ENCODE data around the gene RNF144A. TPM values are rescaled to one million over a fixed set of nuclear protein-coding genes. Genes with fewer than 3 reads are reported as not detected.

RNF144A gene
- polyA plus RNA-seq, 1 of the 3 experiments (the other 2 are of a cell fraction): 15.6 TPM

DNA sequence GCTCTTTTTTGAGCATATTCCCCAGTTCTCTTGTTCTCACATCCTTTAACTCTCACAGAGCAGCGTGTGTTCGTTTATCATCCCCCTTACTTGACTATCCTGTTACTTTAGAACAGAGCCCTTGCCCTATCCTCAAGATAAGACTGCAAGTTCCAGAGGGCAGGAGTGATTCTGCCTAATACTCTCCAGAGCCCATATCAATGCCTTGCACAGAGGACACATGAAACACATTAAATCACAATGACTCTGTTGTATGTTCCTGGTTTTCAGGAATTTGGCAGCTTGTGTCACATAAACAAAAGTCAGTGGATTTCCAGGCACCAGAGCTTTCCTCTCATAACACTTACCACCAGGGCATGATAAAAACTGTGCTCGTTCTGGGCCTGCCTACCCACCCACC lies 156.7 kb downstream of the RNF144A start (continued):
- TF ChIP-seq TEAD4 (IDR thresholded peaks at IDR 0.05; ENCODE audit: borderline replicate concordance, insufficient read depth): no peak
- TF ChIP-seq RXRA (IDR thresholded peaks at IDR 0.05; ENCODE audit: borderline replicate concordance, low read depth): no peak

DNA sequence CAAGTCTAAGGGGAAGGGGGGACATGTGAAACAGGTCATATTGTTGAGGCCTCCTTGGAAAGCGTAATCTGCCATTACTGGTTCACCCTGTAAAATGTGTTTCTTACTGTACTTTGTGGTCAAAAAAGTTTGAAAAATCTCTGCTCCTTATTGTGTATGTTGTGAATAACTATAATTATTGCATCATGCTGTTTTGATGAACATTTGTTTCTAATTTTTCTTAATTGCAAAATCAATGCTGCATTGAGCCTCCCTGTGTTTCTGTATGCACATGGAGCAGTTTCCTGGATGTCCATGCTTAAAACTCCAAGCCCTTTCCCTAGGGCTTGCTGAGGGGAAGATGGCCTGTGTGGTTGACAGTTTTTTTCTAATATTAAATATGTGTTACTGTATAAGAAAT lies 158.6 kb downstream of the RNF144A start:
- no peaks in the 10 kb centered on the region for H4K20me1 ChIP-seq (ENCODE audit: insufficient read depth)
- no peaks in the 10 kb centered on the region for H3K79me2 ChIP-seq (ENCODE audit: insufficient read depth)
- 87% methylated on average over 1 of the region's 1 CpG for WGBS (ENCODE audit: low lambda C conversion rate)
- H3F3A ChIP-seq (replicated peaks; ENCODE audit: insufficient read depth): no peaks in the 10 kb centered on the region
- no peak overlapping the region for H3K27ac ChIP-seq (ENCODE audit: low read depth in 2 of 2, low read length in 1 of 2)
- H3K9me2 ChIP-seq: no peaks in the 10 kb centered on the region
- H3K4me1 ChIP-seq (ENCODE audit: control insufficient read depth in 1 of 2, insufficient read depth in 2 of 2, low read depth in 1 of 2, low read length in 1 of 2): peaks cover 0 to 31% of the 10 kb centered on the region in 2 experiments; a peak in 2 of 4 replicates
- H3K9me3 ChIP-seq: no peaks in the 10 kb centered on the region
- H3K27me3 ChIP-seq (ENCODE audit: insufficient read depth): no peaks in the 10 kb centered on the region
- H3K9ac ChIP-seq: no peak overlapping the region
- H3K36me3 ChIP-seq (replicated peaks in 1 of 2; ENCODE audit: control insufficient read depth in 1 of 2, insufficient read depth in 2 of 2, low read length in 1 of 2): no peaks in the 10 kb centered on the region
- TF ChIP-seq MEF2A (IDR thresholded peaks at IDR 0.05; ENCODE audit: borderline replicate concordance, low read depth): no peak
- TF ChIP-seq TCF12 (IDR thresholded peaks at IDR 0.05): no peak
- TF ChIP-seq EP300 (IDR thresholded peaks at IDR 0.05; ENCODE audit: borderline replicate concordance in 1 of 2, low read depth in 1 of 2, low read length in 1 of 2): no peak
- no peak for TF ChIP-seq RAD21 (IDR thresholded peaks at IDR 0.05; ENCODE audit: low read length)
- no peak for TF ChIP-seq RXRA (IDR thresholded peaks at IDR 0.05; ENCODE audit: borderline replicate concordance, low read depth)
- no peak for TF ChIP-seq REST (IDR thresholded peaks at IDR 0.05; ENCODE audit: low read depth, low read length)
- TF ChIP-seq CHD2 (IDR thresholded peaks at IDR 0.05; ENCODE audit: low read length, partially characterized antibody): no peak
- no peak for TF ChIP-seq TAF1 (IDR thresholded peaks at IDR 0.05; ENCODE audit: borderline replicate concordance, low read depth, low read length)
- no peak for TF ChIP-seq GABPA (IDR thresholded peaks at IDR 0.05; ENCODE audit: low read depth)
- TF ChIP-seq CTCF (IDR thresholded peaks at IDR 0.05): no peak
- TF ChIP-seq GATA2 (CRISPR knock-in tag; IDR thresholded peaks at IDR 0.05): no peak
- TF ChIP-seq JUND (IDR thresholded peaks at IDR 0.05): no peak
- no peak for TF ChIP-seq PBX3 (IDR thresholded peaks at IDR 0.05)
- no peak for TF ChIP-seq SMC3 (IDR thresholded peaks at IDR 0.05; ENCODE audit: low read depth, low read length)
- no peak for TF ChIP-seq ELF1 (IDR thresholded peaks at IDR 0.05)
- H2AFZ ChIP-seq (ENCODE audit: low read depth): no peak overlapping the region
- POLR2A ChIA-PET: no interaction called here
- H3K4me2 ChIP-seq: no peak overlapping the region
- DNase-seq: no peak
- CTCF ChIA-PET: interaction anchor here (1.1 to 1.8 kb wide), 5 partner anchors 10 to 351 kb away, joined by 3 to 9 read pairs (median 3); no protein-coding TSS in a partner anchor
- no peak overlapping the region for H3K4me3 ChIP-seq (ENCODE audit: low read depth in 2 of 2, low read length in 1 of 2)
